ENCODE measurements around the gene LEMD3.

The LEMD3 gene

GRCh38 chr12:65169320-65170208, at the start of gene LEMD3:
LEMD3 (plus strand) TSS chr12:65169583; CDS start chr12:65169597, 14 bp downstream.
- peak; percentile 85 for DNase-seq (ENCODE audit: low read depth)

GRCh38 chr12:65121049-65121955, 48.1 kb upstream of the LEMD3 start, which contains the start of gene WIF1:
WIF1 (minus strand) TSS chr12:65121305; CDS start chr12:65121191, 114 bp downstream.
- no peak for DNase-seq (ENCODE audit: low read depth)

GRCh38 chr12:65121956-65122469, 47.4 kb upstream of the LEMD3 start:
- no peak for DNase-seq (ENCODE audit: low read depth)

GRCh38 chr12:65122703-65123102, 46.7 kb upstream of the LEMD3 start:
- DNase-seq (ENCODE audit: low read depth), result no peak

GRCh38 chr12:65123435-65124063, 45.8 kb upstream of the LEMD3 start:
- peak; percentile 31 for DNase-seq (ENCODE audit: low read depth)

GRCh38 chr12:65125247-65125646, 44.1 kb upstream of the LEMD3 start:
- DNase-seq (ENCODE audit: low read depth), result no peak

- no peak for DNase-seq (ENCODE audit: low read depth)
Observed at GRCh38 chr12:65125975-65126374, 43.4 kb upstream of the LEMD3 start.

GRCh38 chr12:65126482-65126881, 42.9 kb upstream of the LEMD3 start:
- no peak for DNase-seq (ENCODE audit: low read depth)

- no peak for DNase-seq (ENCODE audit: low read depth)
Observed at GRCh38 chr12:65133879-65134278, 35.5 kb upstream of the LEMD3 start.

GRCh38 chr12:65139389-65139788, 30.0 kb upstream of the LEMD3 start:
- DNase-seq (ENCODE audit: low read depth), result no peak

GRCh38 chr12:65140738-65141137, 28.6 kb upstream of the LEMD3 start:
- DNase-seq (ENCODE audit: low read depth), result no peak

GRCh38 chr12:65147312-65147905, 22.0 kb upstream of the LEMD3 start:
- DNase-seq (ENCODE audit: low read depth), result no peak

GRCh38 chr12:65152012-65152411, 17.4 kb upstream of the LEMD3 start:
- DNase-seq (ENCODE audit: low read depth), result peak; percentile 5

- DNase-seq (ENCODE audit: low read depth), result peak; percentile 11
Observed at GRCh38 chr12:65152596-65152995, 16.8 kb upstream of the LEMD3 start.

GRCh38 chr12:65155784-65156183, 13.6 kb upstream of the LEMD3 start:
- no peak for DNase-seq (ENCODE audit: low read depth)

- DNase-seq (ENCODE audit: low read depth), result no peak
Observed at GRCh38 chr12:65156366-65156841, 13.0 kb upstream of the LEMD3 start.

- no peak for DNase-seq (ENCODE audit: low read depth)
Observed at GRCh38 chr12:65157091-65157490, 12.3 kb upstream of the LEMD3 start.

GRCh38 chr12:65162609-65163008, 6.8 kb upstream of the LEMD3 start:
- DNase-seq (ENCODE audit: low read depth), result no peak

- DNase-seq (ENCODE audit: low read depth), result no peak
Observed at GRCh38 chr12:65164244-65164643, 5.1 kb upstream of the LEMD3 start.

GRCh38 chr12:65164774-65165173, 4.6 kb upstream of the LEMD3 start:
- no peak for DNase-seq (ENCODE audit: low read depth)

GRCh38 chr12:65168681-65169319, 583 bp upstream of the LEMD3 start:
- no peak for DNase-seq (ENCODE audit: low read depth)
